GM19328 (cell line): ENCODE results near the gene UVRAG.

Experiments
- ATAC-seq: cut with Tn5 transposase; IDR thresholded peaks from one replicate; pipeline ENCODE4 v1.9.1; 2021; ENCODE audit warnings: mild to moderate bottlenecking, moderate library complexity; ENCODE audit not compliant: unreplicated experiment

The UVRAG gene

GRCh38 chr11:75996523-75997442 lies 181.8 kb downstream of the UVRAG start:
- ATAC-seq: no peak

DNA sequence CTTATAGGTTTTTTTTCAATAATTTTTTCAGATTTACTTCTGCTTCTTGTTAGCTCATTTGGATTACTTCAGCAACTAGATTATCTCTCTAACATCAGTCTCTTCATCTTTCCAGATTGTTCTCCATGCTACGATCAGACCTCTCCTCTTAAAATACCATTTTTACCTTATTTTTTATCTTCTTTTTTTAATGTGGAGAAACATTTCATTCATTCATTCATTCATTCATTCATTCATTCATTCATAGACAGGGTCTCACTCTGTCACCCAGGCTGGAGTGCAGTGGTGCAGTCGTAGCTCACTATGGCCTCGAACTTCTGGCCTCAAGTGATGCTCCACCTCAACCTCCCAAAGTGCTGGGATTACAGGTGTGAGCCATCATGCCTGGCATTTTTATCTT lies 189.4 kb downstream of the UVRAG start:
- no peak for ATAC-seq

DNA sequence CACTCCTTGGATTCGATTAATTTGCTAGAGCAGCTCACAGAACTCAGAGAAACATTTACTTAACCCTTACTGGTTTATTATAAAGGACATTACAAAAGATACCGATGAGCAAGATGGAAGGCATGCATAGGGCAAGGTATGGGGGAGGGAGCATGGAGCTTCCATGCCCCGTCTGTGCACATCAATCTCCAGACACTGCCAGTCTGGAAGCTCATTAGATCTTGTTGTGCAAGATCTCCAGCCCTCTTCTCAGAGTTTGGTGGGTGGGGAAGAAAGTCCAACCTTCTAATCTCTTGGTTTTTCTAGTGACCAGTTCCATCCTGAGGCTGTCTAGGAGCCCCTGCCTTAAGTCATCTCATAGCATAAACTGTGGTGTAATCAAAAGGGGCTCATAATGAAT lies 190.7 kb downstream of the UVRAG start:
- no peak for ATAC-seq

- no peak for ATAC-seq
These were observed 192.2 kb downstream of the UVRAG start for GRCh38 chr11:76007166-76007565.

GRCh38 chr11:76008474-76008873 lies 193.5 kb downstream of the UVRAG start:
- ATAC-seq: no peak

DNA sequence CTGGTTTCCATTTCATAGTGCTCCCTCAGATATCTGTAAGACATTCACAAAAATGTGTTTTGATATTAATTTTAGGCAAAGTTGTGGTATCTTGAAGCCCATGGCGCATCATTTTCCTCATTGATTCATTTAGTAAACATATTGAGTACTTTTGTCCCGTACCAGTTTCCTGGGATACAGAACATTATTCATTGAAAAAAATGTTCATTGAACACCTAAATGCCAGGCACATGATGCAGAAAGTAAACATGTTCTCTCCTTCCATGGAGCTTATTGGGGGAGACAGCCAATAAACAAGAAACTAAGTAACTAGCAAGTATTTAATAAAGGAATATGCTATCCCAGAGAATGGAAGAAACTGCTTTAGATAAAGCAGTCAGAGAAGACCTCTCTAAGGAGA lies 195.0 kb downstream of the UVRAG start:
- no peak for ATAC-seq

- ATAC-seq: no peak
These were observed 198.5 kb downstream of the UVRAG start for GRCh38 chr11:76013526-76013925.

DNA sequence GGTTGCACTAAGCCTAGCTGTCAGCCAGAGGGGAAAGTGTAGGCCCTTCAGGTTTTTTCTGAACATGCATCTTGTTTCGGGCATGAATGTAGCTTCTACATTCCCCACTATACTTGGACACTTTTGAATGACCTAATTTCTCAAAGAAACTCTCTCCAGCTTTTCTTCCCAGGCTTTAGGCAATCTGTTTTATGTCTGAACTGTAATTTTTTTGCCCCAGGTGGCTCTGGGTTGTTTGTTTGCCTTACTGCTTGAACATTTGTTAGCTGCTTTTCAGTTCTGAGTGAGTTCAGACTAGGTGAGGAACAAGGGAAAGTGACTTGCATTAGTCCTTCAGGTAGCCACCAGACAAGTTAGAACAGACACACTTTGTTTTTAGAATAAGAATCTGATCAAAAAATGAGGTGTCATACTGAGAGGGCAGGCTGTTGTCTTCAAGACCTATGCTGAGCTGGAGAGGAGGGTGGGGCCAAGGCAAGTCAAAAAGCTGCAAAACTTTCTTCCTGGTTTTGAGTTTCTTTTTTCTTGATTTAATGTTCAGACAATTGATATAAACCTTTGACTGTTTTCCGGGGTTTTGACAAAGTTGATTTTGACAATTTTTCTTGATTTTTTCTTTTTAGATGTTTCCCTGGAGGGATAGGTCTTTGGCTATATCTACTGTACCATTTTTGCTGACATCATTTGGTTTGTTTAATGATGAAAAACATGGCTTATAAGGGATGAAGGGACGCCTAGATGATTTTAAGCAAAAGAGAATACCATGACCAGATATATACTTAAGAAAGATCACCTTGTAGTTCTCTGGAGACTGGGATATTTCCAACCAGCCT lies 208.4 kb downstream of the UVRAG start:
- no peak for ATAC-seq

DNA sequence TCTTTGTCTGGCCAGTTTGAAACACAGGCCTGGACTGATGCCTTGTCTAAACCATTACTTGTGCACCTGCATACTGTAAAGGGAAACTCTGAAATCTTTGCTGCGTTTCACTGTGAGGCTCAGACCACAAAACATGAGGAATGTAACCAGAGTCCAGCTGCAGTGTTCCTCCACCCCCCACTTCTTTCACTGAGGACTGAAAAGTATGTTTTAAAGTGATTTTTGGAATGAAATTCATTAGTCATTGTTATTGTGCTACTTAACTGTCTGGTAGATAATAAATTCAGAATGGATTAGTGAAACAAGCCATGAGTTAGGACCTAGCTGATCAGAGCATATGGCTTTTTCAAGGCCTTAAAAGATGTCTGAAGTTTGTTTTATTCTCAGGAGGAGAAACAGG lies 210.1 kb downstream of the UVRAG start:
- no peak for ATAC-seq

DNA sequence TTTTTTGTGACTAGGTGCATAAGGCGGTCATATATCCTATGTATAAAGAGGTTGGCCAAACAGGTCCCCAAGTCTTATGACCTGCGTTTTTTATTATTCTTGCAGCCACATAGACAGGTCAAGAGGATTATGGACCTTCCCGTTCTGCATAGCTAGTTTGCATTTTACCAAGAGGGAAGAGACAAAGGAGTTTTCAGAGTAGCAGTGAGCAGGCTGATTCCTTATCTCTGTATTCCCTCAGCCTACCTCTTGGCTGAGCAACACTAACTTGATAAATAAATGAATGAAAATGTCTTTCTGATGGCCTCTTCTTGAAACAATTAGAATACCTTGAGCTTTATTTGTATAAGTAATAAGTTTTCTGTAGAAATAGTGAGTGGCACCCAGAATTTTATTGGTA lies 210.8 kb downstream of the UVRAG start:
- no peak for ATAC-seq

GRCh38 chr11:76026281-76026680 lies 211.3 kb downstream of the UVRAG start:
- ATAC-seq: no peak

GRCh38 chr11:76026862-76027261 lies 211.9 kb downstream of the UVRAG start:
- ATAC-seq: no peak

GRCh38 chr11:76030286-76030685 lies 215.3 kb downstream of the UVRAG start:
- no peak for ATAC-seq

DNA sequence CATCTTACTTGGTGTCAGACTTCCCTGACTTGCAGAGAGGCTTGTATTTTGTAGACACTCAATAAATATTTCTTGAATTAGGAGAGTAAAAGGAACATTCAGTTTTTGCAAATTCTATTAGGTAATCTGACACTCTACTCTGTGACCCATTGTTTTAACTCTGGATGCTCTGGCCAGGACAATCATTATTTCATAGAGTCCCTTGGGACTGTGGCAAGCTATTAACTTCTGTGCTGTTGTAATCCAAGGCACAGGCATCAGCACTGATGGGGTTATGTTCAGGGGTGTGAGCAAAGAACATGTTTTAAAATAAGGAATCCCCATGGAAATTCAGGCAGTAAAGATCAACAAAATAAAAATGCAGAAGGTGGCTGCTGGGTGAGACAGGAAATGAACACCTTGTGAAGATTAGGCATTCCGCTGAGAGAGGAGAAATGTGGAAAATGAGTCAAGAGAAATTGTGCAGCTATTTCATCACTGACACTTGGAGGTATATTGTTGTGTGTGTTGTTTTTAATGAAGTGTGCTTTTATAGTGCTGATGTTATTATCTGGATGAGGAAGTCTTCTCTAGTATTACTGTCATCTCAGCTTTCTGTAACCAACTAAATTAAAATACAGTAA lies 216.1 kb downstream of the UVRAG start:
- no peak for ATAC-seq

DNA sequence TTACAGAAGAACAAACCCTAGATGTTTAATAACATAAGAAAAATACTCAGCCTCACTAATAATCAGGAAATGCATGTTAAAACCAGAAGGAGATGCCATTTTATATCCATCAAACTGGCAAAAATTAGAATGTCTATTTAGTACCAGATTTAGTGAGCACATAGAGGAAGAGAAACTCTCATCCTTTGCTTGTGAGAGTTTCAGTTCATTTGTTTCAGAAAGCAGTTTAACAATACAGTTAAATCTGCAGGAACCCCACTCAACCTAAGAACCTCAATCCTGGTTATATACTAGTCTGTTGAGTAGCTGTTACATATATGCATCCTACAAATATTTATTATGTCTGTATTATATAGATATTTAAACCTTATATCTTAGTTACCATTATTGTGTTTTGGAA lies 218.7 kb downstream of the UVRAG start:
- ATAC-seq: no peak

DNA sequence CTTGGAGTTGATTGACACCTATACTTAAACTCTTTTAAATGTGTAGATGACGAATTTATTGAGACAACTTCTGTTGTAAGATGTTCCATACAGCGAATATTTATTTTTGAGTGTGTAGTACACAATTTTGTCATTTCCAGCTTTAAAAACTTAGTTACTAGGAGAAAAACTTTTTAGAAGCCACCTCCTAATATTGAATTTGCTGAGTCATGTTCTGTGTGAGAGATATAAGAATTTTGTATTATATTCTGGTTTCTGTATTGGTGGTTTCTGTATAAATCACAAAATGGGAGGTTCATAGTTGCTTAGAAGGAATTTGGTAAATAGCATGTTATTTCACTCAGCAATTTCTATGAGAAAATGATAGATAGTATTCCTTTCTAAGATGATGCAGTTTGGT lies 220.0 kb downstream of the UVRAG start:
- no peak for ATAC-seq

GRCh38 chr11:76038608-76039007 lies 223.6 kb downstream of the UVRAG start:
- ATAC-seq: no peak

DNA sequence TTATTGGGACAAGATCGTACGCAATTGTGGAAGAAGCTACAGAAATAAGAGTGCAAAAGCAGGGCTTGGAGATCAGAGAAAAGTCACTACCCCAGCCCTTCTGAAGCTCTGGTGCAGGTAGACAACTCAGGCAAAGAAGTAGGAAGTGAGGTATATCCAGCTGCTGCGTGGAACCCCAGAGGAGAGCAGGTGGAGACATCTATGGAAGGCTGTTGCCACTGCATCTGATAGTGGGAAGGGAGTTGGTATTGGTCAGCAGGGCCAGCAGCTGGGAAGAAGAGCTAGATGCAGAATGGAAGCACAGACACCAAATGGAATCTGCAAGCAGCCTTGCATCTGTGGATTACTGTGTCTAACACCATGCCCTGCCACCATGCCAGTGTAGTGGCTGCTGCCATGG lies 226.2 kb downstream of the UVRAG start:
- ATAC-seq: no peak

- no peak for ATAC-seq
These were observed 229.8 kb downstream of the UVRAG start for GRCh38 chr11:76044750-76045320.

GRCh38 chr11:76047231-76047630 lies 232.2 kb downstream of the UVRAG start:
- no peak for ATAC-seq

DNA sequence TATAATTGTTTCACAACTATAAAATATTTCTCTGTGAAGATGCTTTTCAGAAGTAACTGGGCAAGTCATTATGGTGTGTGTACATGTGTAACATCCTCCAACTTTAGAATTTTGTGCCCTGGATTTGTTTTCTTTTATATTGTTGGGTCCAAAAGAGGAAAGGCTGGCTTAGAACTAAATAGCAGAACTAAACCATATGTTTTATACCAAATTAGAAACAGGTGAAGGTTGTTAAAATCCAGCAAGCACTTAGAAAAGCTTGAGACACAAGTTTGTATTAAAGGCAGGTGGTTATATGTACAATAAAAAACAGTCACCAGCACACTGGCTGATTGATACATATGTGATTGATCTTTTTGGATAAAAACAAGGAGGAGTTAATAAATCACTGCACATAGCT lies 232.8 kb downstream of the UVRAG start:
- no peak for ATAC-seq
